ENCODE data around the gene LZTR1.

- TF ChIP-seq EZH2 (IDR thresholded peaks at IDR 0.05; ENCODE audit: insufficient read depth, poor library complexity, severe bottlenecking) (no peak), EZH2phosphoT487 (IDR thresholded peaks at IDR 0.05; ENCODE audit: insufficient read depth, low read depth) (no peak)
Observed at GRCh38 chr22:20979243-20979809, 2.8 kb upstream of the LZTR1 start.

All from GM23248 (cell line).